ENCODE measurements around the gene TMEM258. TPM values are rescaled to one million over a fixed set of nuclear protein-coding genes. Genes with fewer than 3 reads are reported as not detected.

Gene TMEM258
- total RNA-seq, 1 donor from 2014 or later: 75.8 TPM

DNA sequence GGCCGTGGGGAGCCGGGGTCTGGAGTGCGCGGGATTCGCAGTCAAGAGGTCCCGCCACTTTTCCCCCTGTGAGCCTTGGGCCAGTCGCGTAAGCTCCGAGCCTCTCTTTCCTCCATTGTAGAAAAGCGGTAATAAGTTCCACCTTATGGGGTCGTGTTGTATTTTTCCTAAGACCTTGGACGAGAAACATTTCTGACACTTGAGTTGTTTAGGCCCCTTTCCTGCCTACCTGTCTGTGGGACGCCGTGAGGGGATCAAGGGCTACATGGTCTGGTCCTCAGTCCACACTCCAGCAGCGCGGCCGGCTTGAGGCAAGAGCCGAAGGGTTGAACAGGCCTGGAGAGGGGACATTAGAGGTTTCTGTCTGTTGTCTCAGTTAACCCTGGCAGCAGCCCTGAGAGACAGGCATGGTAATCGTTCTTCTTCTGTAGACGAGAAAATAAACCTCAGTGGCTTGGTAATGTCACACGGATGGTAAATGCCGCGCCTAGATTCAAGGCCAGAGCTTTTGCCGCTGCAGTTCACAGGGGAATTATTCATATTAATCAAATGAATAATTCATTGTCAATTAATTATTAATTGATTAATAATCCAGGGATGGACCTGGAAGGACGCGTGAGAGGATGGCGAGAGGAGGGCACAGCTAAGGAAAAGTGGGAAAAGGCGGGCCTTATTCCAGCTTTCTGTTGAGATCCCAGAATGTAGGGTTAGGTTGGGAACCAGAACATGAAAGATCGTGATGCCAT, 857 bp upstream of the TMEM258 start:
- H3K36me3 ChIP-seq (ENCODE audit: control insufficient read depth, insufficient read depth, low read length): peaks cover 5% of the 10 kb centered on the region
- no peaks in the 10 kb centered on the region for H3K27me3 ChIP-seq (ENCODE audit: control insufficient read depth, insufficient read depth, low read length)
- DNase-seq (ENCODE audit: low read depth): no peak
- peak overlapping the region; percentile 63 for H3K4me3 ChIP-seq (ENCODE audit: low read depth, low read length)
- TF ChIP-seq CTCF (IDR thresholded peaks at IDR 0.05; ENCODE audit: insufficient read depth, low read length, poor library complexity, severe bottlenecking): no peak

DNA sequence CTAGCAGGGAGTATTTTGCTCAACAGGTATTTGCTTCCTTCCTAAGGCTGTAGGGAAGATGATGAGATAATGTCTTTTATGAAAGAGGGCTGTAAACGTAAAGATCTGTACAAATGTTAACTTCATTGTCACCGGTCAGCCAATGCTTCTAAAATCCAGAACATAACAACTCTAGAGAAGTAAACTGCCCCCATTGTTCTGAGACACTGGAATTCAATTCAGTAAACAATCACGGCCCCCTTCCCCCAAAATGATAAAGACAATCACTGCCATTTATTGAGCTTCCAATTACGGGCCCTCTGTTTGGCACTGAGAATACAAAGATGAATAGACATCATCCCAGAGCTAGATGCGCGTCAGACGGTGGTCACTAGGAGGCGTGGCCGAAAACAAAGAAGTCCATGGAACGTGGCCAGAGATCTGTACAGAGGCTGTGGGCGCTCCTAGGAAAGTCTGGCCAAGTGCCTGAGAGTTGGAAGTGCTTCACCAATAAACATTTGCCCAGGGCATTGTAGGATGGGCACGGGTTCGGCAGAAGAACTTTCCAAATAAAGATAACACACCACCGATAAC, 576 bp downstream of the TMEM258 start:
- Histone ChIP-seq H3K27me3 (ENCODE audit: control insufficient read depth, insufficient read depth, low read length) (no peaks in the 10 kb centered on the region), H3K4me3 (ENCODE audit: low read depth, low read length) (peak overlapping the region; percentile 63), H3K36me3 (ENCODE audit: control insufficient read depth, insufficient read depth, low read length) (peaks cover 6% of the 10 kb centered on the region)
- peak; percentile 53 for DNase-seq (ENCODE audit: low read depth)
- TF ChIP-seq CTCF (IDR thresholded peaks at IDR 0.05; ENCODE audit: insufficient read depth, low read length, poor library complexity, severe bottlenecking): no peak

GRCh38 chr11:61787928-61788491, 4.4 kb downstream of the TMEM258 start:
- no peak for DNase-seq (ENCODE audit: low read depth)
- Histone ChIP-seq H3K27me3 (ENCODE audit: control insufficient read depth, insufficient read depth, low read length) (no peaks in the 10 kb centered on the region), H3K4me3 (ENCODE audit: low read depth, low read length) (no peak overlapping the region), H3K36me3 (ENCODE audit: control insufficient read depth, insufficient read depth, low read length) (peaks cover 9% of the 10 kb centered on the region)
- TF ChIP-seq CTCF (IDR thresholded peaks at IDR 0.05; ENCODE audit: insufficient read depth, low read length, poor library complexity, severe bottlenecking): peak; percentile 74

DNA sequence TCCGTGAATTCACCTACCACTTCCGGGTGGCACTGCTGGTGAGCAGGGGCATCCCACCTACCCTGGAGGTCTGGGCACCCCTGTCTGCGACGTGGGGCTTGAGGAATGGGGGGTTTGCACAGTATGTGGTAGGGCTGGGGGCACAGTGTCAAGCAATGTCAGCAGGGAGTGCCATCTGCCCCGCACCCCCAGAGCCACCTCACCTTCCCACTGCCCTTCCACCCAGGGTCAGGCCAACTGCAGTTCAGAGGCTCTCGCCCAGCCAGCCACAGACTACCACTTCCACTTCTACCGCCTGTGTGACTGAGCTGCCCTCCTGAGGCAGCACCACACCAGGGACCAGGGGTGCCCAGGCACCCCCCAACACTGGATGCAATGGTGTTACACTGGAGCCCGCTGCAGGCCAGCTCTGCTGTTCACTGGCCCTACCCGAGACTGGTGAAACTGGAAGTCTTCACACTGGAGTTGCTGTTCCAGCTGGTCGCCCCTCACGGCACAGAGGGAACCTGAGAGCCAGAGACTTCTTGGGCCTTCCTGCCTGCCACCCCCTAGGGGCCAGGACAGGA, 6.5 kb downstream of the TMEM258 start:
- Histone ChIP-seq H3K4me3 (ENCODE audit: low read depth, low read length) (no peak overlapping the region), H3K27me3 (ENCODE audit: control insufficient read depth, insufficient read depth, low read length) (no peaks in the 10 kb centered on the region), H3K36me3 (ENCODE audit: control insufficient read depth, insufficient read depth, low read length) (peaks cover 9% of the 10 kb centered on the region)
- DNase-seq (ENCODE audit: low read depth): no peak
- TF ChIP-seq CTCF (IDR thresholded peaks at IDR 0.05; ENCODE audit: insufficient read depth, low read length, poor library complexity, severe bottlenecking): peak; percentile 16

- no peak for DNase-seq (ENCODE audit: low read depth)
- no peaks in the 10 kb centered on the region for H3K27me3 ChIP-seq (ENCODE audit: control insufficient read depth, insufficient read depth, low read length)
- peaks cover 8% of the 10 kb centered on the region for H3K36me3 ChIP-seq (ENCODE audit: control insufficient read depth, insufficient read depth, low read length)
- TF ChIP-seq CTCF (IDR thresholded peaks at IDR 0.05; ENCODE audit: insufficient read depth, low read length, poor library complexity, severe bottlenecking): no peak
- no peak overlapping the region for H3K4me3 ChIP-seq (ENCODE audit: low read depth, low read length)
These were observed 7.9 kb downstream of the TMEM258 start for GRCh38 chr11:61784506-61784805.

All from kidney epithelial cell (primary cell).